ENCODE results near the gene APOL1.

DNA sequence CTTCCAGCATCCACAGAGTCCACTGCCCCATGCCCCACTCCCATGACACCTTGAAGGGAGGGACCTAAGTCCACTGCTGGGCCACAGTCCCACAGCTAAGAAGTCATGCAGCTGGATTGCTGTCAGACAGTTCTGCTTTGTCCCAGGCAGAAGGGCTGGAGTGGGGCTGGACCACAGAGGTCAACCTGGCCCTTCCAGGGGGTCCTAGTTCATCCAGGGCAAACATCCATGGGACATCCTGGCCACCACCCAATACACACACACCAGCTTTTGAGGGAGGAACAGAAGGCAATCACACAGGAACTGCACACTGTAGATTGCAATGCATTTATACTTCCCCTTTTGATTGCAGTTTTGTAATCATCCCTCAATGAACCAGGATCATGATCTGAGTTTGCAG is 40.0 kb upstream of the APOL1 start:
- TF ChIP-seq MED1 (CRISPR knock-in tag; IDR thresholded peaks at IDR 0.05; ENCODE audit: borderline replicate concordance) (no peak), ZBTB8A (IDR thresholded peaks at IDR 0.05; ENCODE audit: partially characterized antibody) (no peak), EZH2 (IDR thresholded peaks at IDR 0.05; ENCODE audit: borderline replicate concordance, low read depth, low read length) (no peak)

All from K562 (cell line).